Measurements from ENCODE around the gene SLC17A5.

DNA sequence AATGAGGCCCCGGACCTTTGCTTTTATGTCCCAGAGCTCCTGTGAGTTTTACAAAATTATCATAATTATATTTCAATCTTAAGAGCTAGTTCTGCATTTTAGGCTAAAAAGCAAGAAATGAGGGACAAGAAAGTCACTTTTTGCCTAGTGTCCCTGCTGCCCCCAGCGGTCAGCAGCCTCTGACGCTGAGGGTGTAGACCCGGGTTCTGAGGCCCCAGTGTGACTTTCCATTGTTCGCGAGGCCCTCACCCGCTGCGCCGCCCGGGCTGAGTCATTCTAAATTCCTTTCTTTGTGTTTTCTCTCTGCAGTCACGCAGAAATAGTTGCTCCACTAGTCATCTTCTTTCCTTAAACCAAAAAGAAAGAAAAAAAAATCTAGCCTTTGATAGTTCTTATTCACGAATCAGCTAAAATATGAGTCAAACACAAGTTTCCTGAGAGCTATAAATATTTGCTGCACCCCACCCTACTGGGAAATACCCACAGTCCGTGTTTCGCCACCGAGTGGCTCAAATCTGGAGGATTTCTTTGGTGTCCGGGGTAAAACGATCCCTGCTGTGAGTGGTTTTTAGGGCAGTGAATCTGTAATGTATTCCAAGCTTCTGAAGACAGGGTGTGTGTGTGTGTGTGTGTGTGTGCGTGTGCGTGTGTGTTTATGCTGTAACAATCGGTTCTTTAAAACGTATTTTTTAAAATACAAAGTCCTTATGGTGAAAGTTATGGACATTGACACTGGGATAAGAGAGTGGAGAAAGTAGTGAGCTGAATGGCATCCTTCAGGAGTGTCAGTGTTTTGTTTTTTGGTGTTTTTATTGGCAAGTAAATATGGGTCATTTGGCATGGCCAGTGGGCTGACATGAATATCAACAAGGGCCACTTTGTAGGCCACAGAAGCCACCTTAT is 73.3 kb downstream of the SLC17A5 start:
- TF ChIP-seq POLR2A (IDR thresholded peaks at IDR 0.05; ENCODE audit: low read depth, low read length) (peak; percentile 39; the same call in 1 of the 2 replicates), POLR2AphosphoS5 (IDR thresholded peaks at IDR 0.05; ENCODE audit: low read depth, low read length) (peak; percentile 58)

Data from GM12892 (cell line).